ENCODE results near the gene EXOSC2.

DNA sequence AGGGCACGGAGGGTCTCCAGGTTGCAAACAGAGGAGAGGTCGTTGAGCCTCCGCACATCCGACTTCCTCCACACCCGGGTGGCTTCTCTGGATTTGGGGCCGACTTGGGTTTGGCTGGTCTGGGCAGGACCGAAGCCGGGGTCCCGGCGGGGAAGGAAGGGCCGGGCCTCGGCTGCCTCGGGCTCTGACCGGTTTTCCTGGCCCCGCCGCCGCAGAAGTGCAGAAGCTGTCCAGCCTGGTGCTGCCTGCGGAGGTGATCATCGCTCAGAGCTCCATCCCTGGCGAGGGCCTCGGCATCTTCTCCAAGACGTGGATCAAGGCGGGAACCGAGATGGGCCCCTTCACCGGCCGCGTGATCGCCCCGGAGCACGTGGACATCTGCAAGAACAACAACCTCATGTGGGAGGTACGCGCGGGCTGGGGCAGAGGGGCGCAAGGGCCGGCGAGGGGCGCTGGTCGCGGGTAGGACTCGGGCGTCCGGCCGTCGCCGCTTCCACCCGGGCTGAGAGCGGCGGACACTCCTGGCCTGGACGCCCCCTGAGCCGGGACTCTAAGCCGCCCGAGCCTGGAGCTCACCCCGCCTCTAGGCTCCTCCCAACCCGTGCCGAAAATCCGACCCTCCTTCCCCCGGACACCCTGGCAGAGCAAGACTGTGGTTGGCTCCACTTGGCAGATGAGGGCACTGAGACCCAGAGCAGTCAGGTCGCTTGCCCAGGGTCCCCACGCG lies 27.0 kb upstream of the EXOSC2 start:
- TF ChIP-seq, protein P1, sequence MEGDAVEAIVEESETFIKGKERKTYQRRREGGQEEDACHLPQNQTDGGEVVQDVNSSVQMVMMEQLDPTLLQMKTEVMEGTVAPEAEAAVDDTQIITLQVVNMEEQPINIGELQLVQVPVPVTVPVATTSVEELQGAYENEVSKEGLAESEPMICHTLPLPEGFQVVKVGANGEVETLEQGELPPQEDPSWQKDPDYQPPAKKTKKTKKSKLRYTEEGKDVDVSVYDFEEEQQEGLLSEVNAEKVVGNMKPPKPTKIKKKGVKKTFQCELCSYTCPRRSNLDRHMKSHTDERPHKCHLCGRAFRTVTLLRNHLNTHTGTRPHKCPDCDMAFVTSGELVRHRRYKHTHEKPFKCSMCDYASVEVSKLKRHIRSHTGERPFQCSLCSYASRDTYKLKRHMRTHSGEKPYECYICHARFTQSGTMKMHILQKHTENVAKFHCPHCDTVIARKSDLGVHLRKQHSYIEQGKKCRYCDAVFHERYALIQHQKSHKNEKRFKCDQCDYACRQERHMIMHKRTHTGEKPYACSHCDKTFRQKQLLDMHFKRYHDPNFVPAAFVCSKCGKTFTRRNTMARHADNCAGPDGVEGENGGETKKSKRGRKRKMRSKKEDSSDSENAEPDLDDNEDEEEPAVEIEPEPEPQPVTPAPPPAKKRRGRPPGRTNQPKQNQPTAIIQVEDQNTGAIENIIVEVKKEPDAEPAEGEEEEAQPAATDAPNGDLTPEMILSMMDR (IDR thresholded peaks at IDR 0.05) = no peak
- no peak for TF ChIP-seq POLR2AphosphoS5 (IDR thresholded peaks at IDR 0.05)
- TF ChIP-seq POLR2A (IDR thresholded peaks at IDR 0.05) = no peak
